Globus pallidus (tissue), 1 donor: ENCODE measurements around the gene SETBP1.
"Not testable (repeated sequence)": the region's sequence is repeated elsewhere in the genome, so short reads cannot be mapped to it uniquely, and the experiment has no call there.

Experiments
- DNase-seq: peaks from one replicate; pipeline ENCODE4 v3.0.0-alpha.2; 2015; ENCODE audit warnings: low spot score

Gene SETBP1

GRCh38 chr18:44791520-44791919 is 110.8 kb downstream of the SETBP1 start:
- DNase-seq, result no peak

DNA sequence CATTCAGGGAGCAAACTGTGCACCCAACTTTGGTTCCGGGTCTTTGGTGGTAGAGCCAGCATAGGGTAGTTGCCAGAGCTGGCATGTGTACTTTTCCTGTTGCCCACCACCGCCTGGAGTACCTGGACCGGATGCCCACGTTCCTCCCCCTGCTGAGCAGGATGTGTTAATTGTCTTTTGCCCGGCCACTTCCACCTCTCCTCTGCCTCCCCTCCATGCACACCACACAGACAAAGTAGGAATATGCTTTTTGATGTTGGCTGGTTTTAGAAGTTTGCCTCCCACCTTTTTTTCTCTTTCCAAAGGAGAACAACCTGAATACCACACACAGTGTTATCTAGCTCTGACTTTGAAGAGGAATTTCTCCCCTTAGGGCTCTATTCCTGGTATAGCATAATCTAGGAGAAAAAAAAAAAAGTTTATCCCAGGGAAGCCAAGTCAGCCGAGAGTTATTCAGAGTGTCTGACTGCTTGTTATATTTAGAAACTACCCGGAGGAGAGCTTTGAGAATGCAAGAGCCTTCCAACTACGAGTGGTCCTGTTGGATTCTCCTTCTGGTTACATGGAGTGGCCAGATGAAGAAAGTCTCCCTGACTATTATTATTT is 111.9 kb downstream of the SETBP1 start:
- no peak for DNase-seq

DNA sequence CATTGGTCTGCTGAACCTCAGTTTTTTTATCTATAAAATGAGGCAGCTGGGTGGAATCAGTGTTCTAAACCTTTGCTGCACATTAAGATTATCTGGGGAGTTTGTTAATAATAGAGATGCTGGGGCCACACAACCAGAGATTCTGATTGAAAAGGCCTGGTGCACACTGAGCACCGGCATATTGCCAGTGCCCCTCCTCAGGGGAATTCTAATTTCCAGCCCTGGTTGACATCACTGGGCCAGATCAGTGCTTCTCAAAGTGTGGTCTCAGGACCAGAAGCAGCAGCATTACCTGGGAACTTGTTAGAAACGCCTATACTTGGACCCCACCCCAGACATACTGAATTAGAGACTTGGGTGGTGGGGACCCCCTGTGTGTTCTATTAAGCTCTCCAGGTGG is 112.5 kb downstream of the SETBP1 start:
- no peak for DNase-seq

DNA sequence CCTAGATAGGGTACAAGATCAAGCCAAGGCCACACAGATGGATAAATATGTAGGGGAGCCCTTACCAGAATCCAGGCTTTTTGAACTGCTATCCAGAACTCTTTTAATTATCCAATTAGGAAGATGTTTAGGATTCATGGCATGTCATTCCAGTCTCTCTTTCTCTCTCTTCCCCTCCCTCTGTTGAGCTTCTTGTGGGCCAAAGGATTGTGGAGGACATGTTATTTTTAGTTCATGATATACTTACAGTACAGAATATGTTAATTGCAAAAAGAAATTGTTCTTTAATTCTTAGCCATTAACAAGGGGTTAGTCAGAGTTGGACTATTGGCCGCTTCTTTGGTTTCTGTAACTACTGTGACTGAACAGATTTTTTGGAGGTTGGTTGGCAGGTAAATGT is 113.0 kb downstream of the SETBP1 start:
- DNase-seq, result no peak

GRCh38 chr18:44795241-44795640 is 114.6 kb downstream of the SETBP1 start:
- DNase-seq, result no peak

DNA sequence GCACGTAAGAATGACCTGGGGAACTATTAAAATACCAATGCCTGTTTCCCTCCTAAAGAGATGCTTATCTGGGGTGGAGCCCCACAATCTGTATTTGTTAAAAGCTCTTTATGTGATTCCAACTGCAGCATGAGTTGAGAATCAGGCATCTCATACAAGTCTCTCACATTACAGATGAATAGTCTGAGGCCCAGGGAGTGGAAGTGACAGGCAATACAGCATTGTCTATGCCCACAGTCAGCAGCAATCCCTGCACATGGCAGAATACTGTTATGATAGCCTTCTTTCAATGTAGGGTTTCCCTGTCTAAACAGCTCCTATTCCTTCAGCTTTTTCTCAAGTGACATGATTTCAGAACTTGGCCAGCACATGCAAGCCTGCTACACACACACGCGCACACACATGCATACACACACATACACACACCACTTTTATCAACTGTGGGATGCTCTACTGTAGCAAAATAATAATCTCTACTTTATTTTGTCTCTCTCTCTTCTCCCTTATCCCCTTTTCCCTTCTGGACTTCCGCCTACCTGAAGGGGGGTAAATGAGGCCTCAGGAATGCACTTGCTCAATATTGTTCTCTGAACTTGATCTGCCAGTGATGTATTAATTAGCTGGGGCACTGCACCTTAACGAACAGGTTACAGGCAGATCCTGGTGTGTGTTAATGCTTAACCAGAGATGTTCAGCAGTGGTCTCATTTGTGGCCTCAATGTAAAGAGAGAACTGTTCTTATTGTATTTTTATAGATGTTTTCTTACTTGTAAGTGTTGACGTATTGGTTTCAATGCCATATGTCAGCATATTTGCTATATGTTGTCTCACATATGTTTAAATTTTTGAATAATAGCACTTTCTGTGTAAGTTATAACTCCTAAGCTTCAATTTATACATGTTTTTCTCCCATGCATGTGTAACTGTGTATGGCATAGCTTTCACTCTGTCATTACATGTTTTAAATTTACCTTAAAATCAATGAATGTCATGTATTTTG is 116.0 kb downstream of the SETBP1 start:
- no peak for DNase-seq

GRCh38 chr18:44798433-44799048 is 117.9 kb downstream of the SETBP1 start:
- no peak for DNase-seq

GRCh38 chr18:44799382-44799906 is 118.8 kb downstream of the SETBP1 start:
- DNase-seq, result no peak

GRCh38 chr18:44799907-44800421 is 119.3 kb downstream of the SETBP1 start:
- DNase-seq, result no peak

- not testable (repeated sequence) for DNase-seq
These were observed 120.1 kb downstream of the SETBP1 start for GRCh38 chr18:44800766-44801165.

DNA sequence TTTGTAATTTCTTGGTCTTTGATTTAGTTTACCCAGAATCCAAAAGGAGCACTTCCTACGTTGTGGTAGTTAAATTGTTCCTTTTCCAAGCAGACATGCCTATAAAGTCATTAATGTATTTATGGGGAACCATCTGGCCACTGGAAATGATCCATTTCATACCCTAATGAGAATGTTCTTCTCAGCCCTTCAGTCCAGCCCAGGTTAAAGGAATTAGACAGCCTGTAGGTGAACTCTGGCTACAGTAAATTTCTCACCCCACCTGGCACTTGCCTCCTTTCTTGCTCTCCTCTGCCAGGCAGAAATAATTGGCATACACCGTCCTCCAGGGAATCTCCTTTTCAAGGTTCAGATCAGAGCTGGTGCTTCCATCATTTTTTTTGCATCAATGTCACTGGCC is 121.1 kb downstream of the SETBP1 start:
- DNase-seq, result no peak

DNA sequence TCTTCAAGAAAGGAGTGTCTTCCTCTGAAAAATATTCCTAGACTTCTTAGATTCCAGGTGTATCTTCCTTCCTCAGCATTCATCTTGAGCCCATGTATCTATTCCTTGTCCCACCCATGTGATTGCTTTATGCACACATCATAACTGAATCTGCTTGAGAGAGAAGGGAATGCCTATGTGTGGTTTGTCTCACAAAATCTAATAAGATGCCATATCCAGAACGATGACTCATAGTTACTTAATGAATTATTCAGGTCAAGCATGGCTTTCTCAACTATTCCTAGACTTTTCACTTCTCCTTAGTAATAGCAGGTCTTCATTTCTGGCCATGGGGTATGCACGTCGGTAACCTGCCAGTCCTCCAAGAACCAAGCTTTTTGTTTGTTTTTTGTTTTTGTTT is 121.8 kb downstream of the SETBP1 start:
- no peak for DNase-seq

- no peak for DNase-seq
These were observed 122.4 kb downstream of the SETBP1 start for GRCh38 chr18:44803019-44803650.

DNA sequence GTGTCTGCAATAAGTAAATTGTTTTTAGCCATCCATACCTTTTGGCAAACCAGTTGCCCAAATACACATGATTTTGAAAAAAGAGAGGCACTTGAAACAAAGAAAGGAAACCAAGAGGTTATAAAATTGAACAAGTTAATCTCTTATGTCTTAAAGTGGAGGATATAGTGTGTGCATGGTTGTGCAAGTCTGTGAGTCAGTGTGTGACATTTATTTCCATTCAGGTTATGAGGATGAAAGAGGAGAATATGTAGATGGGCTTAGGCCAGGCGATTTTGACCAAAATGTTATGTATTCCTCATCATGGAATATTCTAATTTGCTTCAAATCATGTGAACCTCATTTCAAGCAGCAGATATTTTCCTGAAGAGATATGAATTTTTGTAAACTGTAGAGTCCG is 123.3 kb downstream of the SETBP1 start:
- no peak for DNase-seq

GRCh38 chr18:44805176-44805575 is 124.5 kb downstream of the SETBP1 start:
- no peak for DNase-seq

GRCh38 chr18:44805643-44806042 is 125.0 kb downstream of the SETBP1 start:
- no peak for DNase-seq

DNA sequence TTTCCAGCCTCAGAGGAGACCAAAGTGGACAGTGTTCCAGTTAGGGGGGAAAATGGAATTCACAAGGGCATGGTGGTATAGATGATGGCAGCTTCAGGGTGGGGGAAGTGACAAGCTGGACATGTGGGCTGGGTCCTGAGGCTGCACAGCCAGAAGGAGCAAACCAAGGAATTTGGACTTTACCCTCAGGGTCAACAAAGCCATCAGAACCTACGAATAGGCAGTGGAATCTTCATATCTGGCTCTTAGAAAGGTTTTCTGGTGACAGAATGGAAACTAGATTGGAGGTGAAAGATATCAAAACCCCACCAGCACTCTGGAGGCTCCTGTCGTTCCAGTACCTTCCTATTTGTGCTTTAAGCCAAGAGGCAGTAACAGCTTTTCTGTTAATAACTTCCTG is 127.1 kb downstream of the SETBP1 start:
- DNase-seq, result no peak

DNA sequence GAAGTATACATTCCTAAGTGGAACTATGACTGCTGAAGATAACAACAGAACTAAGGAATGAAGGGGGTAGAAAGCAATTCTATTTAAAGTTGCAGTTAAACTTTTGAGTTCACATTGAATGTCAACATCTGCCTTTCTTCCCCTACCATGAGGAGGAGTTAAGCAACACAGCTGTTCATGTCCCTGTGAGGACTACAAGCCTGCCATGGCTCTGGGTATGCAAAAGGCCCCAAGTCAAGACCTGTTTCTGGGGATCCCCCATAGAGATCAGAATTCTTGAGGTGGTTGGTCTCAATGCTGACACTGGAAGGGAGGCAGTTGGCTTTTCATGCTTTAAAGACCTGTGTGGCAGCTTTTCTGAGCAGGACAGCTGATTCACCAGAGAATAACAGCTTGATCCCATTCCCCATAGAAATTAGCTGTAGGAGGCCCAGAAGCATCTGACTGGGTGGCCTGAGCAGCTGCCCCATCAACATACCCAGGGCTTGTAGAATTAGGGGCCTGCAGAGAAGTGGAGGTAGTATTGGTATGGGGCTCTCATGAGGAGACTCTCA is 131.0 kb downstream of the SETBP1 start:
- DNase-seq, result no peak

- DNase-seq, result no peak
These were observed 131.7 kb downstream of the SETBP1 start for GRCh38 chr18:44812426-44812825.

DNA sequence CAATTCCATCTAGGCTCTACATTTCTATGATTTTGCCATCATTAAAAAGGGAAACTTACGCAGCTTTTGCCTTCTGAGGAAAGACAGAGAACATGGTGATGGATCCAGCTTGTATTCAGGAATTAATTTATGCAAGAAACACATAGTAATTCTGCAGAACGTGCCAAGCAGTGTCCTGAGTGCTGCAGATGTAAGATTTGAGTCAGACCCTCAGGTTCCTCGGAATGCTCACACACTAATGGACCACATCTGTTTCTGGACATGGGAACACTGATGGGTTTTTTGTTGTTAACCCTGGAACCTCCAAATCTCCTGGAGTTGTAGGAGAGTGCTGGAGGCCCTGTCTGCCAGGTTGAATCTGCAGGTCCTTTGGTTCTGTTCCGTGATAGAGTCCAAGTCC is 132.9 kb downstream of the SETBP1 start:
- no peak for DNase-seq

DNA sequence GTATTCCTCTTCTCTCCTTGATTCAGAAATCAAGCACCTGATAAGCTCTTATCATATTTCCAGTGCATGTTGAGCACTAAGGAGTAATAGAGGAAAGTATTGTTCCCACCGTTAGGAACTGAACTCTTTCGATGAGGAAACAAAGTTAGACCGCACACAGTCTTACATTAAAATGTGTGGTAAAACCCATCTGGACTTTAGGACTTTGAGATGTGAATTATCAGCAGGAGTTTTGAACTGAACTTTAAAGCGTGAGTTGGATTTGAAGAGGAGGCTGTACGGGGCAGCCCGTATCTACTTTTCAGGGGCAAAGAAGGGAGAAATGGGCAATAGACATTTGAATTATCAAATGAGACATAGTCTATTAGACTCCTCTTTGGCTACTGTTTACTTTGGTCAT is 134.4 kb downstream of the SETBP1 start:
- DNase-seq, result no peak

DNA sequence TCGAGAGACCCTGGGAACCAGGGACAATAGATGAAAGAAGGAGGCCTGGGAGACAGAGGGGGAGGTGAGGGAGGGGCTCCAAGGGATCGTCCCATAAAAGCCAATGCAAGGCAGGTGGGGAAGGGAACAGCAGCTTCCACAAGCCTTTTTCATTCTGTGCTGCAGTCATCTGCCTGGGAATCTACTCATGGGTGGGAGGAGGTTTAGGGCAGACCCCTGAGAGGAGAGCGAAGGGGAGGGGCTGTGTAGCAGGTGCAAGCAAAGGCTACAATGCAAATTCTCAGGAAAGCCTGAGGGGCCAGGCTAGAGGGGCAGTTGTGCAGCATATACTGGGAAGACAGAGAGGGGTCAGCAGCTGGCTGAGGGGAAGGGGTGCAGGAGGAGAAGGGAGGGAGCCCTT is 135.4 kb downstream of the SETBP1 start:
- no peak for DNase-seq
